Measurements from ENCODE around the gene NLRP5. TPM values are rescaled to one million over a fixed set of nuclear protein-coding genes. Genes with fewer than 3 reads are reported as not detected.
"Not testable (repeated sequence)": the region's sequence is repeated elsewhere in the genome, so short reads cannot be mapped to it uniquely, and the experiment has no call there.

Gene NLRP5
- polyA plus RNA-seq, 1 donor from 2014 or later = not detected

GRCh38 chr19:56099638-56100539 is 113.3 kb downstream of the NLRP5 start:
- H3K27ac Mint-ChIP-seq = no peak overlapping the region
- H3K9me3 Mint-ChIP-seq = no peaks in the 10 kb centered on the region
- H3K36me3 Mint-ChIP-seq = no peaks in the 10 kb centered on the region
- H3K4me3 Mint-ChIP-seq = no peak overlapping the region
- no peaks in the 10 kb centered on the region for H3K27me3 Mint-ChIP-seq
- peaks cover 0 to 3% (median 2%) of the 10 kb centered on the region in 3 donors for H3K4me1 Mint-ChIP-seq

GRCh38 chr19:56101095-56101494 is 114.5 kb downstream of the NLRP5 start:
- H3K4me3 Mint-ChIP-seq = no peak overlapping the region
- H3K36me3 Mint-ChIP-seq = no peaks in the 10 kb centered on the region
- H3K4me1 Mint-ChIP-seq = peaks cover 4 to 11% (median 6%) of the 10 kb centered on the region in 3 donors
- H3K27me3 Mint-ChIP-seq = no peaks in the 10 kb centered on the region
- H3K9me3 Mint-ChIP-seq = no peaks in the 10 kb centered on the region
- H3K27ac Mint-ChIP-seq = no peak overlapping the region

- no peaks in the 10 kb centered on the region for H3K36me3 Mint-ChIP-seq
- peaks cover 6 to 15% (median 8%) of the 10 kb centered on the region in 3 donors for H3K4me1 Mint-ChIP-seq
- no peaks in the 10 kb centered on the region for H3K9me3 Mint-ChIP-seq
- H3K27me3 Mint-ChIP-seq = no peaks in the 10 kb centered on the region
- peak overlapping the region in 1 of 3 donors; percentile 46 for H3K27ac Mint-ChIP-seq
- H3K4me3 Mint-ChIP-seq = peak overlapping the region in 1 of 4 donors; percentile 50
Observed at GRCh38 chr19:56101746-56102535, 115.4 kb downstream of the NLRP5 start.

DNA sequence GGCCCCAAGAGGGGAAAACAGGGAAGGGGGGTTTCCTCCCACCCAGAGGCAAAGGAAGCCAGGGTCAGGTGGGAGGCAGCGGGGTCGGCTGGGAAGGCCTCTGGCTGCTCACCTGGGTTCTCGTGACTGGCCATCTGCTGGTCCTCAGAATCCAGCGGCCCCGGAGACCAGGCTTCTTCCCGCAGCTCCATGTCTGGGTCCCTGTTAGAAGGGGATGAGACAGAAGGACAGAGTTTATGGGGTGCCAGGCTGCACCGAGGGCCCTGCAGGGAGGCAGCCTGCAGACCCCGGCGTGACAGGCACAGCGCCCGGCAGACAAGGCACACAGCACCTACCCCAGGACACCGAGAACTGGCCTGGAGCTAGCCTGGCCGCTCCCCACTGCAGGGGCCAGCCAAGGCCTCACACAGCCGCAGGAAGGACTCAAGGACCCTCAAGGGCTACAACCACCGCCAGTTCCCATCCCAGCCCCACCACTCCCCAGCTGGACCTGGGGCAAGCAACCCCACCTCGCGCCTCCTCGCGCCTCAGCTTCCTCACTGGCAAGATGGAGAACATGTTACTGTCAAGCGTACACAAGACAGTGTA is 116.5 kb downstream of the NLRP5 start:
- Mint-ChIP-seq H3K9me3 (no peaks in the 10 kb centered on the region), H3K4me1 (peaks cover 6 to 18% (median 8%) of the 10 kb centered on the region in 3 donors), H3K27ac (no peak overlapping the region), H3K27me3 (no peaks in the 10 kb centered on the region), H3K36me3 (no peaks in the 10 kb centered on the region), H3K4me3 (no peak overlapping the region)

- H3K27ac Mint-ChIP-seq = no peak overlapping the region
- H3K4me1 Mint-ChIP-seq = peaks cover 8 to 24% (median 10%) of the 10 kb centered on the region in 3 donors
- H3K9me3 Mint-ChIP-seq = no peaks in the 10 kb centered on the region
- no peaks in the 10 kb centered on the region for H3K36me3 Mint-ChIP-seq
- peak overlapping the region in 1 of 4 donors; percentile 23 for H3K4me3 Mint-ChIP-seq
- H3K27me3 Mint-ChIP-seq = no peaks in the 10 kb centered on the region
Observed at GRCh38 chr19:56104423-56104822, 117.8 kb downstream of the NLRP5 start.

DNA sequence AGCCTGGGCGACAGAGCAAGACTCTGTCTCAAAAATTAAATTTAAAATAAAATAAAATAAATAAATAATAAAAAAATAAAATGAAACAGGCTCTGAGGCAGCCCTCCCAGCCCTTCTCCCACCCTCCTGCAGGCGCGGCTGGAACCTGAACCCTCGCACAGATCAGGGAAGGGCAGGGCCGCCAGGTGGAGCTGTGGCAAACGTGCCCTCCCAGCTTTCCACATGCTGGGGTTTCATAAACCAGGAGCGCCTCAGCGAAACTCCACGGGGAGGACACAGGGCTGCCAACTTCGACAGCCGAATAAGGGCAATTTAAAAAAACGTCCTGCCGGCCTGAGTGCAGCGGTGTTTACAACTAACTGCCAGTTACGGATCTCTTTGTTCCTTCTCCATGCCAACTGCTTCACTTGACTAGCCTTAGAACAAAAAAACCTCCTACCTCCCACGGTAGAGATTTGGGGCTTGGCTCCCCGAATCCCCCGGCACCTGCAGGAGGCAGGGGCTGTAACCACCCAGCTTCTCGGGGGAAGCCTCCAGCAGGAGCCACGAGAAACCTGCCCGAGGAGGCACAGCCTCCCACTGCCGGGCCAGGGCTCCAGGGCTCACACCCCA is 118.6 kb downstream of the NLRP5 start:
- Mint-ChIP-seq H3K27ac (peak overlapping the region; percentile 62 to 94 (median 71)), H3K27me3 (no peaks in the 10 kb centered on the region), H3K4me1 (peaks cover 11 to 26% (median 12%) of the 10 kb centered on the region in 3 donors), H3K9me3 (no peaks in the 10 kb centered on the region), H3K4me3 (peak overlapping the region in 3 of 4 donors; percentile 65 to 68 (median 65)), H3K36me3 (no peaks in the 10 kb centered on the region)

GRCh38 chr19:56105831-56106396 is 119.3 kb downstream of the NLRP5 start:
- not testable (repeated sequence) for H3K36me3 Mint-ChIP-seq, H3K9me3 Mint-ChIP-seq, H3K27me3 Mint-ChIP-seq
- H3K4me3 Mint-ChIP-seq = peak overlapping the region in 2 of 4 donors; percentile 65 to 79
- H3K27ac Mint-ChIP-seq = peak overlapping the region; percentile 62 to 94 (median 71)
- peaks cover 15 to 30% (median 16%) of the 10 kb centered on the region in 3 donors for H3K4me1 Mint-ChIP-seq

- no peaks in the 10 kb centered on the region for H3K27me3 Mint-ChIP-seq
- peaks cover 15 to 31% (median 16%) of the 10 kb centered on the region in 3 donors for H3K4me1 Mint-ChIP-seq
- H3K4me3 Mint-ChIP-seq = peak overlapping the region in 2 of 4 donors; percentile 65 to 79
- H3K27ac Mint-ChIP-seq = peak overlapping the region in 1 of 3 donors; percentile 94
- H3K36me3 Mint-ChIP-seq = no peaks in the 10 kb centered on the region
- no peaks in the 10 kb centered on the region for H3K9me3 Mint-ChIP-seq
Observed at GRCh38 chr19:56106397-56106849, 119.8 kb downstream of the NLRP5 start.

DNA sequence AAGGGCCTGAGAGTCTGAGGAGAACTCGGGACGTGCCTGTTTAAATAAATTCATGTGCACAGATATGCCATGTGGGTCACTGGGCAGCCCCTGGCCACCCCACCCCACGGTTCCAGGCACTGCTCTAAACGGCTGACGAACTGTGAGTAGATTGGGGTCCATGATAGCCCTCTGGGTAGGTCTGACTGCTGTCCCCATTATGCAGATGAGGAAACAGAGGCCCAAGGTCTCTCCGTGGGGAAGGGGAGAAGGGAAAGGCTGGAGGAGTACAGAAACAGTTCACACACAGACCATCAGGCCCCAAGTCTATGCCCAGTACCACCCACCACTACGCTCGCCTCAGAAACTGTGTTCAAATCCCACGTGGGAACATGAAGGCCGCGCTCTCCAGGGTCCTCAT is 120.4 kb downstream of the NLRP5 start:
- Mint-ChIP-seq H3K36me3 (no peaks in the 10 kb centered on the region), H3K4me1 (peaks cover 15 to 35% (median 20%) of the 10 kb centered on the region in 3 donors), H3K27me3 (no peaks in the 10 kb centered on the region), H3K4me3 (peak overlapping the region in 1 of 4 donors; percentile 79), H3K9me3 (no peaks in the 10 kb centered on the region), H3K27ac (peak overlapping the region in 1 of 3 donors; percentile 21)

GRCh38 chr19:56107626-56108351 is 121.2 kb downstream of the NLRP5 start:
- Mint-ChIP-seq H3K27ac (no peak overlapping the region), H3K4me1 (peaks cover 20 to 40% (median 23%) of the 10 kb centered on the region in 3 donors), H3K27me3 (no peaks in the 10 kb centered on the region), H3K4me3 (no peak overlapping the region), H3K9me3 (no peaks in the 10 kb centered on the region), H3K36me3 (no peaks in the 10 kb centered on the region)

- Mint-ChIP-seq H3K36me3 (no peaks in the 10 kb centered on the region), H3K4me1 (peaks cover 26 to 48% (median 31%) of the 10 kb centered on the region in 3 donors), H3K27ac (peak overlapping the region; percentile 64 to 86 (median 83)), H3K4me3 (peak overlapping the region in 2 of 4 donors; percentile 17 to 51), H3K27me3 (no peaks in the 10 kb centered on the region), H3K9me3 (no peaks in the 10 kb centered on the region)
Observed at GRCh38 chr19:56108447-56109195, 122.0 kb downstream of the NLRP5 start.

- Mint-ChIP-seq H3K36me3 (no peaks in the 10 kb centered on the region), H3K4me1 (peaks cover 26 to 52% (median 37%) of the 10 kb centered on the region in 3 donors), H3K27me3 (no peaks in the 10 kb centered on the region), H3K4me3 (peak overlapping the region in 1 of 4 donors; percentile 51), H3K9me3 (no peaks in the 10 kb centered on the region), H3K27ac (peak overlapping the region; percentile 56 to 86 (median 64))
Observed at GRCh38 chr19:56109226-56109625, 122.7 kb downstream of the NLRP5 start.

All from IgD-negative memory B cell (primary cell).